Measurements from ENCODE around the gene ZFR2.

DNA sequence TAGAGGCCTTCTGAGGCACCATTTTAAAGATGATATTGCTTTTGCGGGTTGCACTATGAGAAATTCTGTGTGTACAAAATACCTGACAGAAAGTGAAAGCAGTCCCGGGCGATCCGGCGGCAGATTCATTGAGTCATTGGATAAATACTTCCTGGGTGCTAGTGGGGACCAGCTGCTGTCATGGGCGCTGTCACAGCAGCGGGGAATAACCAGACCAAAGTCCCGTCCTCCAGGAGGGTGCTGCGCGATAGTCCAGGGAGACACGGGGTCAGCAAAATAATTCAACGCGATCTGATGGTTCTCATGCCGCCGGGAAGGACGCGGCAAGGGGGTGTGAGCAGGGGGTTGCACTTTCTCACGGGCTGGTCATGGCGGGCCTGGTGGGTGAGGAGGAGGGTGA is 13.5 kb downstream of the ZFR2 start:
- TF ChIP-seq POLR2A (IDR thresholded peaks at IDR 0.05) (no peak), EP300 (IDR thresholded peaks at IDR 0.05; ENCODE audit: low read depth) (no peak)
- TF ChIP-seq, protein P1, sequence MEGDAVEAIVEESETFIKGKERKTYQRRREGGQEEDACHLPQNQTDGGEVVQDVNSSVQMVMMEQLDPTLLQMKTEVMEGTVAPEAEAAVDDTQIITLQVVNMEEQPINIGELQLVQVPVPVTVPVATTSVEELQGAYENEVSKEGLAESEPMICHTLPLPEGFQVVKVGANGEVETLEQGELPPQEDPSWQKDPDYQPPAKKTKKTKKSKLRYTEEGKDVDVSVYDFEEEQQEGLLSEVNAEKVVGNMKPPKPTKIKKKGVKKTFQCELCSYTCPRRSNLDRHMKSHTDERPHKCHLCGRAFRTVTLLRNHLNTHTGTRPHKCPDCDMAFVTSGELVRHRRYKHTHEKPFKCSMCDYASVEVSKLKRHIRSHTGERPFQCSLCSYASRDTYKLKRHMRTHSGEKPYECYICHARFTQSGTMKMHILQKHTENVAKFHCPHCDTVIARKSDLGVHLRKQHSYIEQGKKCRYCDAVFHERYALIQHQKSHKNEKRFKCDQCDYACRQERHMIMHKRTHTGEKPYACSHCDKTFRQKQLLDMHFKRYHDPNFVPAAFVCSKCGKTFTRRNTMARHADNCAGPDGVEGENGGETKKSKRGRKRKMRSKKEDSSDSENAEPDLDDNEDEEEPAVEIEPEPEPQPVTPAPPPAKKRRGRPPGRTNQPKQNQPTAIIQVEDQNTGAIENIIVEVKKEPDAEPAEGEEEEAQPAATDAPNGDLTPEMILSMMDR (IDR thresholded peaks at IDR 0.05): no peak

All from transverse colon (tissue), 3 donors.